Epithelial cell of prostate (primary cell): Measurements from ENCODE around the gene BCL2A1.
"Not testable (repeated sequence)": the region's sequence is repeated elsewhere in the genome, so short reads cannot be mapped to it uniquely, and the experiment has no call there.

Source experiments
- DNase-seq: peaks from one replicate; pipeline ENCODE4 v3.0.0-alpha.2; 2011; ENCODE audit warnings: low read depth, low spot score
- H3K27ac ChIP-seq: fragments of 450-650 bp; 2 replicates; pipeline ENCODE4 v1.5.1; 2017; ENCODE audit warnings: mild to moderate bottlenecking

Gene BCL2A1

GRCh38 chr15:79964232-79964805 is 6.7 kb downstream of the BCL2A1 start:
- DNase-seq, result no peak
- no peak overlapping the region for H3K27ac ChIP-seq

- not testable (repeated sequence) for DNase-seq, H3K27ac ChIP-seq
Observed at GRCh38 chr15:79962921-79963320, 8.1 kb downstream of the BCL2A1 start.

DNA sequence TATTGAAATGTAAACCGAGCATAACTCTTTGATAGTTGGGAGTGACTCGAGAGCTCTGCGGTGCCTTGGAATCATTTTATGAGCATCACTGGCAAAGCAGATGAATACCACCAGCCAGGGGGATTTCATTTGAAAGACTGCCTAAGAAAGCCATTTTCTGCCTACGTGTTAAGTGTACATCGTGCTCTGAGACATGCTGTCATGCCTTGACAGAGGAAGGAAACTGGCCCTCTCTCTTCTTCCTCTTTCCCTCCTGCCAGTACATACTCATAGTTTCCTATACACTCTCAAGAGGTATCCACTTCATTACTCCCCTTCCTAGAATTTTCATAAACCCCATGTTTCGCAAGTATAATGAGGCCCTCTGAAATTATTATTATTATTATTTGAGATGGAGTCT is 8.8 kb downstream of the BCL2A1 start:
- DNase-seq, result no peak
- no peak overlapping the region for H3K27ac ChIP-seq

DNA sequence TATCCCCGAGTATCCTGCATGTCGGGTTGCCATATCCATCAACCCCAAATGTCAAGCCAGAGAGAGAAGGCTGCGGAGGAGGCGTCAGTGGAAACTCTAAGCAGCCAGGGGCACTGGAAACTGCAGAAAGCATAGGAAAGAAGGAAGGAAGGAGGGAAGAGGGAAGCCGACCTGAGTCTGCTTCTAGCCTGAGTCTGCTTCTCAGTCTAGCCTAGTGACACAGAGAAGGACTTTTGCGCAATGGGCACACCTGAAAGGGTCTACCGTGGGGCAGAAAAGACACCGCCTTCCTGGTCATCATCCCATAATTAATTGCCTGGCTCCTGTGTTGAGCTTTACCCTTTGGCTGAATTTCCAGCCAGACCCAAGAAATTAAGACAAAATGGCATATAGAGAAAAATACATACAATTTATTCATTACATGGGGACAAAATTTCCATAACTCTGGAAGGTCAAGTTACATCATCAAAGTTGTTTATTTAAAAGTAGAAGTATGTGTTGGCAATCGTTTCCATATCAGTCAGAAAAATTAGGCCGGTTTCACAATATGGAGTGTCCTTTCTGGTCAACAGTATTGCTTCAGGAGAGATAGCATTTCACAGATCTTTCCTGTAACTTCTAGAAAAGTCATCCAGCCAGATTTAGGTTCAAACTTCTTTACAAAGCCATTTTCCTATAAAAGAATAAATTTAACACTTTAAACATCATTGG is 10.3 kb downstream of the BCL2A1 start:
- H3K27ac ChIP-seq, result no peak overlapping the region
- no peak for DNase-seq

- DNase-seq, result no peak
- H3K27ac ChIP-seq, result no peak overlapping the region
Observed at GRCh38 chr15:79957741-79958140, 13.3 kb downstream of the BCL2A1 start.

DNA sequence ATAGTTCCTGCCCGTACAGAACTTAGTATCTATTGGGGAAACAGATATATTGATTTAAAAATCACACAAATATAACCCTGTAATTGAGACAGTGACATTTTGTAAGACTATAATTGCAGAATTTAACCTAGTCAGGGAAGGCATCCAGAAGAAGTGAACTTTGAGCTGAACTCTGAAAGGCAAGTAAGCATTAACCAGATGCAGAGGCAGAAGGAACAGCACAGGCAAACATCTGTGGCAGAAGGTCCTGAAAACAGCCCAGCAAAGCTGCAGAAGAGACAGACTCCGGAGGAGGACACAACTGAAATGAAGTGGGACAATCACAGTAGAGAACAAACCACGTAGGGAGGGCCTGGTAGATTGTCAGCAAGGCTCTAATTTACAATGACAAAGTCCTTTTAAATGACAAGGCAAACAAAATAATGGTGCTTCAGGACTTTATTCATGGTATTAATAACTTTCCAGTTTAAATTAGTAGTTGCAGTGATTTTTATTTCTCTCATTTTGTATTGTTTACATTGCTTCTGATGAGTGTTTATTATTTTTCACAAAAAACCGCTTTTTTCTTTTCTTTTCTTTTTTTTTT is 14.5 kb downstream of the BCL2A1 start:
- H3K27ac ChIP-seq, result no peak overlapping the region
- no peak for DNase-seq

- no peak for DNase-seq
- H3K27ac ChIP-seq, result no peak overlapping the region
Observed at GRCh38 chr15:79954661-79955060, 16.3 kb downstream of the BCL2A1 start.

DNA sequence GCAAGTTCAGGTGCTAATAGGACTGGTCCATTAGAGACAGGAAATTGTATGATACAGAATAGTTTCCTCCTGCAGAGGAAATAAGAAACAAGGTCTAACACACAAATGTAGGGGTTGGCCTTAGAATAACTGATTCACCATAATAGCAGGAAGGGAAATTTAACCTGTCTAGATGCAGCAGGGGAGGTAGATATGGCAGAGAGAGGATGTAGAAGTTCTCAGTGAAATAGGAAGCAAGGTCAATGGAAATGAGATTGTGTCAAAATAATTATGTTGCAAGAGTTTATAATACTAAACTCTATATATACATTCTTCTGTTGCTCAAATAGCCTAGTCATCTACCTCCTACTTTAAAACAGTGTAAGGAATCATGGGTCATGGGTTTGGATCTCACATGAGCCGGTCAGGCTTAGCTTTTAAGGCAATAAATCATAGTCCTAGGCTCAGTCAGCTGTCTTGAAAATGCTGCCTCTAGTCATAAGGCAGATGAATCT is 17.0 kb downstream of the BCL2A1 start:
- no peak for DNase-seq
- H3K27ac ChIP-seq, result no peak overlapping the region

GRCh38 chr15:79952329-79952728 is 18.7 kb downstream of the BCL2A1 start:
- no peak overlapping the region for H3K27ac ChIP-seq
- DNase-seq, result no peak

GRCh38 chr15:79950247-79950646 is 20.7 kb downstream of the BCL2A1 start:
- no peak for DNase-seq
- no peak overlapping the region for H3K27ac ChIP-seq

DNA sequence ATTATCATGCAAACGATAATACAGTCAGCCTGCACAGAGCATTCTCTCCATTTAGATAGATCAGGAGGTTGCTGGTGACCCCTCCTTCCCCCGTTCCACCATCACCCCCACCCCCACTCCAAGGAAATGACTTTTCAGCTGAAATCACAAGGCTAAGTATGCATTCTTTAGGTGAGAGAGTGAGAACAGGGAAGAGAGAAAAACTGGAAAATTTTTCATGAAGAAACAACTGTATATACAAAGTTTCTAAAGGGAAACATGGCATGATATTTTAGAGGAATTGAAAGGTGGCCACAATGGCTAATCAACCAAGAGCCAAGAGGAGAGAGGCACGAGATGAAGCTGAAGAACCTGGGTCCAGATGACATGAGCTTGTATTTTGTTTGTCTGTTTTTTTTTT is 22.2 kb downstream of the BCL2A1 start:
- no peak for DNase-seq
- no peak overlapping the region for H3K27ac ChIP-seq

GRCh38 chr15:79948095-79948695 is 22.8 kb downstream of the BCL2A1 start:
- no peak overlapping the region for H3K27ac ChIP-seq
- DNase-seq, result no peak

DNA sequence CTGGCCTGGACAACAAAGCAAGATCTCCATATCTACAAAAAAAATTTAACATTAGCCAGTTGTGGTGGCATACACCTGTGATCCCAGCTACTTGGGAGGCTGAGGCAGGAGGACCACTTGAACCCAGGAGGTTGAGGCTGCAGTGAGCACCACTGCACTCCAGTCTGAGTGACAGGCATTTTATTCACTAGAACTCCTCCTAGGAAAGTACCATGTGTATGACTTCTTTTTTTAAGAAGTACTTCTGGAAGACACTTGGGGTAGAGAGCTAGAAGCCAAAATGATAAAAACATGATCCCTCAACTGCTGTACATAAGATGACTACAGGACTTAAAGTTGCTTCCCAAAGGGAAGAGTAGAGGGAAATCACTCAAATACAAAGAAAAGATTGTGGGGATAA is 24.0 kb downstream of the BCL2A1 start:
- no peak overlapping the region for H3K27ac ChIP-seq
- DNase-seq, result no peak

GRCh38 chr15:79944622-79945021 is 26.4 kb downstream of the BCL2A1 start:
- no peak for DNase-seq
- H3K27ac ChIP-seq, result no peak overlapping the region

GRCh38 chr15:79943820-79944219 is 27.2 kb downstream of the BCL2A1 start:
- DNase-seq, result no peak
- no peak overlapping the region for H3K27ac ChIP-seq

- no peak for DNase-seq
- no peak overlapping the region for H3K27ac ChIP-seq
Observed at GRCh38 chr15:79942741-79943481, 28.1 kb downstream of the BCL2A1 start.

DNA sequence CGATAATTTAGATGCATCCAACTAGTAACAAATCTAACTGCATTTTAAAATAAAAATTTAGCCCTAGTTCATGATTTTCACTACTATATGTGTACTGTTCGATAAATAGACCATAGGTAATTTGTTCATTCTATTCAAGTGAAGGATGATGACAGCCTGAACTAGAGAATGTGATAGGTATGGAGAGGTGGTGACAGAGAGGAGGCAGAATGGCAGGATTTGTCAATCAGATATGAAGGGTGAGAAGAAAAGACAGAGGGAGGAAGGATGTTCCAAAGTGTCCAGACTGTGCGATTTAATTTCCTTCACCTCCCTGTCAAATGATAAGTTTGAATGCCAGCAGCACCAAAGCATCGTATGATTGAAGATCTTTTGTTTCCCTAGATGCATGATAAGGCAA is 31.6 kb downstream of the BCL2A1 start:
- no peak for DNase-seq
- no peak overlapping the region for H3K27ac ChIP-seq

GRCh38 chr15:79938143-79938542 is 32.9 kb downstream of the BCL2A1 start:
- DNase-seq, result no peak
- no peak overlapping the region for H3K27ac ChIP-seq

DNA sequence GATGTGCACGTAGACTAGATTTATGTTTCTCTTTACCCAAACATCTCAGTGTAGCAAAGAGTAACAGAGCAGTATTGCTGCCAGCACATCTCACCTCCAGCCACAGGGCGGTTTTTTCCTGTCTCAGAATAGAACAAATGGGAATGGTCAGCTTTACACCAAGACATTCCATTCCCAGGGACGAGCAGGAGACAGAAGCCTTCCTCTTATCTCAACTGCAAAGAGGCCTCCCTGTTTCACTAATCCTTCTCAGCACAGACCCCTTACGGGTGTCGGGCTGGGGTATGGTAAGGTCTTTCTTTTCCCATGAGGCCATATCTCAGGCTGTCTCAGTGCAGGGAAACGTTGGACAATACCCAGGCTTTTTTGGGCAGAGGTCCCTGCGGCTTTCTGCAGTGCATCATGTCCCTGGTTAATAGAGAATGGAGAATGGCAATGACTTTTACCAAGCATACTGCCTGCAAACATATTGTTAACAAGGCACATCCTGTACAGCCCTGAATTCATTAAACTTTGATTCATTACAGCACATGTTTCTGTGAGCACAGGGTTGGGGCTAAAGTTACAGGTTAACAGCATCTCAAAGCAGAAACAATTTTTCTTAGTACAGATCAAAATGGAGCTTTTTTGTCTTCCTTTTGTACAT is 35.3 kb downstream of the BCL2A1 start:
- DNase-seq, result not testable (repeated sequence)

GRCh38 chr15:79933231-79933630 is 37.8 kb downstream of the BCL2A1 start:
- no peak for DNase-seq
- H3K27ac ChIP-seq, result no peak overlapping the region

More for the DNA sequence above, 35.3 kb downstream of the BCL2A1 start:
- not testable (repeated sequence) for H3K27ac ChIP-seq
